ENCODE data around the gene DDX41. TPM values are rescaled to one million over a fixed set of nuclear protein-coding genes. Genes with fewer than 3 reads are reported as not detected.
"Not testable (repeated sequence)": the region's sequence is repeated elsewhere in the genome, so short reads cannot be mapped to it uniquely, and the experiment has no call there.

DDX41 gene
- polyA plus RNA-seq, 3 donors: 44.9 to 178 (median 70.3) TPM

DNA sequence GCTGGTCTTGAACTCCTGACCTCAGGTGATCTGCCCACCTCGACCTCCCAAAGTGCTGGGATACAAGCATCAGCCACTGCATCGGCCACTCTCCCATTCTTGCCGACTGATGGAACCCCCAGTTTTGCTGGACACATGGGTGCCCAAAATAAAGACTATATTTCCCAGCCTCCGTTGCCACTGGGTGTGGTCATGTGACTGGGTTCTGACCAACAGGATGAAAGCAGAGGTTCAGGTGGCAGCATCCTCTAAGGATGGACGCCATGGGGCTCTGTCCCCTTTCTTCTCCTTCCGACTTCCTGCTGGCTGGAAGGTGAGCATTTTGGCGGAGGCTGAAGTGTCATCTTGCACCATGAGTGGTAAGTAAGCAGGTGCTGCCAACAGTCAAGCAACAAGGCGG lies 29.6 kb downstream of the DDX41 start:
- Histone ChIP-seq H3K36me3 (replicated peaks in 1 of 2; ENCODE audit: control insufficient read depth in 1 of 2, insufficient read depth in 2 of 2, low read length in 2 of 2) (peaks cover 50 to 85% of the 10 kb centered on the region in 2 donors), H3K79me2 (ENCODE audit: insufficient read depth, low read length) (no peaks in the 10 kb centered on the region), H3K4me3 (replicated peaks in 1 of 3; ENCODE audit: low read depth in 2 of 3, low read length in 3 of 3) (no peak overlapping the region), H3K9me3 (replicated peaks in 1 of 2; ENCODE audit: control insufficient read depth in 1 of 2, insufficient read depth in 1 of 2, low read length in 2 of 2) (no peaks in the 10 kb centered on the region), H3K4me1 (ENCODE audit: control insufficient read depth in 1 of 2, insufficient read depth in 2 of 2, low read length in 2 of 2) (peaks cover 11 to 15% of the 10 kb centered on the region in 2 donors), H4K20me1 (ENCODE audit: insufficient read depth, low read length) (peaks cover 48% of the 10 kb centered on the region), H3K27ac (ENCODE audit: low read depth in 1 of 2, low read length in 2 of 2) (no peak overlapping the region), H2AFZ (ENCODE audit: insufficient read depth, low read depth, low read length, poor library complexity, severe bottlenecking) (no peak overlapping the region), H3K9ac (ENCODE audit: insufficient read depth, low read length, poor library complexity, severe bottlenecking) (no peak overlapping the region), H3K4me2 (replicated peaks; ENCODE audit: extremely low read depth, low read length, poor library complexity, severe bottlenecking) (no peak overlapping the region), H3K27me3 (ENCODE audit: control insufficient read depth in 2 of 2, insufficient read depth in 2 of 2, low read length in 2 of 2) (peaks cover 0 to 3% of the 10 kb centered on the region in 2 donors)
- Mint-ChIP-seq H3K36me3 (peaks cover 83 to 96% of the 10 kb centered on the region in 2 donors), H3K4me1 (peaks cover 14% of the 10 kb centered on the region), H3K4me3 (peak overlapping the region in 1 of 2 donors; percentile 60), H3K27me3 (ENCODE audit: low read depth in 3 of 3) (peaks cover 13 to 27% (median 15%) of the 10 kb centered on the region in 3 donors), H3K9me3 (peaks cover 0 to 10% (median 2%) of the 10 kb centered on the region in 7 donors), H3K27ac (peak overlapping the region in 1 of 7 donors; percentile 62)
- TF ChIP-seq, protein P1, sequence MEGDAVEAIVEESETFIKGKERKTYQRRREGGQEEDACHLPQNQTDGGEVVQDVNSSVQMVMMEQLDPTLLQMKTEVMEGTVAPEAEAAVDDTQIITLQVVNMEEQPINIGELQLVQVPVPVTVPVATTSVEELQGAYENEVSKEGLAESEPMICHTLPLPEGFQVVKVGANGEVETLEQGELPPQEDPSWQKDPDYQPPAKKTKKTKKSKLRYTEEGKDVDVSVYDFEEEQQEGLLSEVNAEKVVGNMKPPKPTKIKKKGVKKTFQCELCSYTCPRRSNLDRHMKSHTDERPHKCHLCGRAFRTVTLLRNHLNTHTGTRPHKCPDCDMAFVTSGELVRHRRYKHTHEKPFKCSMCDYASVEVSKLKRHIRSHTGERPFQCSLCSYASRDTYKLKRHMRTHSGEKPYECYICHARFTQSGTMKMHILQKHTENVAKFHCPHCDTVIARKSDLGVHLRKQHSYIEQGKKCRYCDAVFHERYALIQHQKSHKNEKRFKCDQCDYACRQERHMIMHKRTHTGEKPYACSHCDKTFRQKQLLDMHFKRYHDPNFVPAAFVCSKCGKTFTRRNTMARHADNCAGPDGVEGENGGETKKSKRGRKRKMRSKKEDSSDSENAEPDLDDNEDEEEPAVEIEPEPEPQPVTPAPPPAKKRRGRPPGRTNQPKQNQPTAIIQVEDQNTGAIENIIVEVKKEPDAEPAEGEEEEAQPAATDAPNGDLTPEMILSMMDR (IDR thresholded peaks at IDR 0.05): no peak
- 97% methylated on average over 5 of the region's 8 CpGs for WGBS (ENCODE audit: insufficient coverage)
- no peak for DNase-seq
- intact Hi-C loops (cut with micrococcal nuclease): no loop called here

DNA sequence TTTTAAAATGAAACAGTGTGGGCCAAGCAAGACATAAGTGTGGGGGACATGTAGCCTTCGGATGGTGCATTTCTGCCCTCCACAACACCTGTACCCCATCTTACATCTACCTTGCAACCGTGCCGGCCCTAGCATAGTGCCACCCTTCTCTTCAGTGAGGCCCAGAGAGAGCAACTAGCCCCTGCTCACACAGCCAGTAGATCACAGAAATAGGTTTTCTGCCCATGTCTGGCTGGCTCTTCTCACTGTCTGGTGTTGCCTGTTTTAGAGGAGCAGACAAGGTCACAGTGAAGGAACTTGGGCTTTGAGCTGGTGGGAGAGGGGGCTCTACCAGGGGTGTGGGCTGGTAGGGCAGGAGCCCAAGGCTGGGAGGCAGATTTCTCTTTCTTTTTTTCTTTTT lies 30.5 kb downstream of the DDX41 start:
- no peak overlapping the region for H2AFZ ChIP-seq (ENCODE audit: insufficient read depth, low read depth, low read length, poor library complexity, severe bottlenecking)
- Mint-ChIP-seq H3K27ac (no peak overlapping the region), H3K36me3 (peaks cover 85 to 96% of the 10 kb centered on the region in 2 donors), H3K9me3 (peaks cover 0 to 10% (median 1%) of the 10 kb centered on the region in 7 donors), H3K4me1 (peaks cover 13% of the 10 kb centered on the region), H3K4me3 (peak overlapping the region in 1 of 2 donors; percentile 53), H3K27me3 (ENCODE audit: low read depth in 3 of 3) (peaks cover 13 to 30% (median 15%) of the 10 kb centered on the region in 3 donors)
- H3K27ac ChIP-seq (ENCODE audit: low read depth in 1 of 2, low read length in 2 of 2): no peak overlapping the region
- H3K9me3 ChIP-seq (replicated peaks in 1 of 2; ENCODE audit: control insufficient read depth in 1 of 2, insufficient read depth in 1 of 2, low read length in 2 of 2): no peaks in the 10 kb centered on the region
- intact Hi-C loops (cut with micrococcal nuclease): no loop called here
- peaks cover 48% of the 10 kb centered on the region for H4K20me1 ChIP-seq (ENCODE audit: insufficient read depth, low read length)
- peaks cover 0 to 3% of the 10 kb centered on the region in 2 donors for H3K27me3 ChIP-seq (ENCODE audit: control insufficient read depth in 2 of 2, insufficient read depth in 2 of 2, low read length in 2 of 2)
- TF ChIP-seq, protein P1 (IDR thresholded peaks at IDR 0.05): no peak
- no peak overlapping the region for H3K4me3 ChIP-seq (replicated peaks in 1 of 3; ENCODE audit: low read depth in 2 of 3, low read length in 3 of 3)
- H3K36me3 ChIP-seq (replicated peaks in 1 of 2; ENCODE audit: control insufficient read depth in 1 of 2, insufficient read depth in 2 of 2, low read length in 2 of 2): peaks cover 53 to 87% of the 10 kb centered on the region in 2 donors
- WGBS (ENCODE audit: insufficient coverage): no CpG with 5 or more reads among the region's 3 CpGs
- no peaks in the 10 kb centered on the region for H3K79me2 ChIP-seq (ENCODE audit: insufficient read depth, low read length)
- H3K9ac ChIP-seq (ENCODE audit: insufficient read depth, low read length, poor library complexity, severe bottlenecking): no peak overlapping the region
- H3K4me1 ChIP-seq (ENCODE audit: control insufficient read depth in 1 of 2, insufficient read depth in 2 of 2, low read length in 2 of 2): peaks cover 9 to 10% of the 10 kb centered on the region in 2 donors
- no peak overlapping the region for H3K4me2 ChIP-seq (replicated peaks; ENCODE audit: extremely low read depth, low read length, poor library complexity, severe bottlenecking)
- DNase-seq: no peak

DNA sequence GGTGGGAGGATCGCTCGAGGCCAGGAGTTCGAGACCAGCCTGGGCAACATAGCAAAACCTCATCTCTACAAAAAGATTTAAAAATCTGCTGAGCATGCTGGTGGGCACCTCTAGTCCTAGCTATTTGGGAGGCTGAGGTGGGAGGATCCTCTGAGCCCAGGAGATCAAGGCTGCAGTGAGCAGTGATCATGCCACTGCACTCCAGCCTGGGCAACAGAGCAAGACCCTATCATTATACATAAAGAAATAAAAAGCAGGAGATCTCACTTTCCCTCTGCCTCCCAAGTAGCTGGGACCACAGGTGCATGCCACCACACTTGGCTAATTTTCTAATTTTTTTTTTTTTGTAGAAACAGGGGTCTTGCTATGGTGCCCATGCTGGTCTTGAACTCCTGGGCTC lies 31.0 kb downstream of the DDX41 start:
- H3K4me1 Mint-ChIP-seq; H3K4me3 ChIP-seq (replicated peaks in 1 of 3; ENCODE audit: low read depth in 2 of 3, low read length in 3 of 3); H3K27ac Mint-ChIP-seq; H3K27ac ChIP-seq (ENCODE audit: low read depth in 1 of 2, low read length in 2 of 2); H3K4me1 ChIP-seq (ENCODE audit: control insufficient read depth in 1 of 2, insufficient read depth in 2 of 2, low read length in 2 of 2); H3K9me3 Mint-ChIP-seq; H3K27me3 ChIP-seq (ENCODE audit: control insufficient read depth in 2 of 2, insufficient read depth in 2 of 2, low read length in 2 of 2); H3K9ac ChIP-seq (ENCODE audit: insufficient read depth, low read length, poor library complexity, severe bottlenecking); H3K79me2 ChIP-seq (ENCODE audit: insufficient read depth, low read length); H3K4me3 Mint-ChIP-seq; DNase-seq; H3K4me2 ChIP-seq (replicated peaks; ENCODE audit: extremely low read depth, low read length, poor library complexity, severe bottlenecking); H3K9me3 ChIP-seq (replicated peaks in 1 of 2; ENCODE audit: control insufficient read depth in 1 of 2, insufficient read depth in 1 of 2, low read length in 2 of 2); intact Hi-C loops (cut with micrococcal nuclease); H2AFZ ChIP-seq (ENCODE audit: insufficient read depth, low read depth, low read length, poor library complexity, severe bottlenecking): not testable (repeated sequence)
- Mint-ChIP-seq H3K27me3 (ENCODE audit: low read depth in 3 of 3) (peaks cover 15 to 30% (median 16%) of the 10 kb centered on the region in 3 donors), H3K36me3 (peaks cover 82 to 91% of the 10 kb centered on the region in 2 donors)
- WGBS (ENCODE audit: insufficient coverage): no CpG with 5 or more reads among the region's 3 CpGs
- H4K20me1 ChIP-seq (ENCODE audit: insufficient read depth, low read length): peaks cover 46% of the 10 kb centered on the region
- H3K36me3 ChIP-seq (replicated peaks in 1 of 2; ENCODE audit: control insufficient read depth in 1 of 2, insufficient read depth in 2 of 2, low read length in 2 of 2): peaks cover 48 to 82% of the 10 kb centered on the region in 2 donors

Data from CD14-positive monocyte (primary cell).